Neutrophil (primary cell): Measurements from ENCODE around the gene SLC26A2.

Experiments
- H3K27ac ChIP-seq: fragments of 200-600 bp; sonication (generic); 2 replicates; pipeline ENCODE4 v1.5.1; 2016; ENCODE audit warnings: mild to moderate bottlenecking, moderate library complexity
- H3K27me3 ChIP-seq: fragments of 200-600 bp; sonication (generic); 2 replicates; pipeline ENCODE4 v1.6.0; 2016; ENCODE audit warnings: mild to moderate bottlenecking
- H3K36me3 ChIP-seq: fragments of 200-600 bp; sonication (generic); 2 replicates; pipeline ENCODE4 v1.5.1; 2017
- H3K4me1 ChIP-seq, 2 experiments: fragments of 200-600 bp in 1 of 2; sonication (generic) in 1 of 2; 1 replicate in 1 of 2; 2 replicates in 1 of 2; pipeline versions ENCODE4 v1.5.1 to v1.6.1; 2013 to 2016; ENCODE audit warnings: low read depth in 1 of 2, low read length in 1 of 2, mild to moderate bottlenecking in 1 of 2, moderate library complexity in 1 of 2; ENCODE audit not compliant: control insufficient read depth in 1 of 2, insufficient read depth in 1 of 2
- H3K4me3 ChIP-seq, 2 experiments: fragments of 200-600 bp in 1 of 2; sonication (generic) in 1 of 2; 1 replicate in 1 of 2; 2 replicates in 1 of 2; pipeline ENCODE4 v1.5.1; 2013 to 2016; ENCODE audit warnings: low read depth in 1 of 2, low read length in 1 of 2, mild to moderate bottlenecking in 1 of 2, moderate library complexity in 1 of 2
- H3K9me3 ChIP-seq: fragments of 200-600 bp; sonication (generic); 2 replicates; pipeline ENCODE4 v1.5.1; 2016
- CTCF ChIP-seq: fragments of 200-600 bp; sonication (generic); IDR thresholded peaks from 2 replicates; pipeline ENCODE4 v1.5.1; 2016; ENCODE audit warnings: antibody characterized with exemption

SLC26A2 gene

GRCh38 chr5:150013931-150014330 is 53.4 kb downstream of the SLC26A2 start:
- Histone ChIP-seq H3K36me3 (peaks cover 57% of the 10 kb centered on the region), H3K9me3 (no peaks in the 10 kb centered on the region), H3K4me1 (no peaks in the 10 kb centered on the region), H3K27ac (no peak overlapping the region), H3K4me3 (no peak overlapping the region), H3K27me3 (no peaks in the 10 kb centered on the region)
- TF ChIP-seq CTCF = no peak

- Histone ChIP-seq H3K27me3 (no peaks in the 10 kb centered on the region), H3K36me3 (peaks cover 62% of the 10 kb centered on the region), H3K27ac (no peak overlapping the region), H3K9me3 (no peaks in the 10 kb centered on the region), H3K4me3 (no peak overlapping the region), H3K4me1 (no peaks in the 10 kb centered on the region)
- TF ChIP-seq CTCF = no peak
Observed at GRCh38 chr5:150014456-150014855, 53.9 kb downstream of the SLC26A2 start.

- no peak for TF ChIP-seq CTCF
- Histone ChIP-seq H3K27me3 (no peaks in the 10 kb centered on the region), H3K36me3 (peaks cover 65% of the 10 kb centered on the region), H3K4me1 (no peaks in the 10 kb centered on the region), H3K4me3 (no peak overlapping the region), H3K9me3 (no peaks in the 10 kb centered on the region), H3K27ac (no peak overlapping the region)
Observed at GRCh38 chr5:150015415-150015814, 54.9 kb downstream of the SLC26A2 start.

GRCh38 chr5:150016537-150016936 is 56.0 kb downstream of the SLC26A2 start:
- H3K4me1 ChIP-seq = no peaks in the 10 kb centered on the region
- H3K27ac ChIP-seq = no peak overlapping the region
- TF ChIP-seq CTCF = no peak
- no peaks in the 10 kb centered on the region for H3K27me3 ChIP-seq
- no peaks in the 10 kb centered on the region for H3K9me3 ChIP-seq
- peaks cover 64% of the 10 kb centered on the region for H3K36me3 ChIP-seq
- no peak overlapping the region for H3K4me3 ChIP-seq

- Histone ChIP-seq H3K27me3 (no peaks in the 10 kb centered on the region), H3K36me3 (peaks cover 66% of the 10 kb centered on the region), H3K4me1 (no peaks in the 10 kb centered on the region), H3K9me3 (no peaks in the 10 kb centered on the region), H3K27ac (no peak overlapping the region), H3K4me3 (no peak overlapping the region)
- TF ChIP-seq CTCF = no peak
Observed at GRCh38 chr5:150017226-150018005, 56.9 kb downstream of the SLC26A2 start.
